ENCODE results near the gene INO80B.

INO80B gene

GRCh38 chr2:74502147-74502719 is 47.3 kb downstream of the INO80B start:
- DNase-seq (ENCODE audit: low spot score), result peak; percentile 60

GRCh38 chr2:74502720-74503505 is 48.0 kb downstream of the INO80B start:
- DNase-seq (ENCODE audit: low spot score), result peak; percentile 72

- no peak for DNase-seq (ENCODE audit: low spot score)
Measured at GRCh38 chr2:74503506-74504475, 48.9 kb downstream of the INO80B start.

GRCh38 chr2:74504591-74504990 is 49.7 kb downstream of the INO80B start:
- DNase-seq (ENCODE audit: low spot score), result no peak

- no peak for DNase-seq (ENCODE audit: low spot score)
Measured at GRCh38 chr2:74505448-74506246, 50.8 kb downstream of the INO80B start.

GRCh38 chr2:74507145-74507925 is 52.4 kb downstream of the INO80B start, which contains the start of gene PCGF1:
PCGF1 (minus strand) TSS chr2:74507695; CDS start chr2:74507668, 27 bp downstream.
- peak; percentile 99 for DNase-seq (ENCODE audit: low spot score)
